ENCODE data around the gene NDUFV1. TPM values are rescaled to one million over a fixed set of nuclear protein-coding genes. Genes with fewer than 3 reads are reported as not detected.

NDUFV1 gene
- total RNA-seq, 1 experiment from 2014 or later: 242 TPM

DNA sequence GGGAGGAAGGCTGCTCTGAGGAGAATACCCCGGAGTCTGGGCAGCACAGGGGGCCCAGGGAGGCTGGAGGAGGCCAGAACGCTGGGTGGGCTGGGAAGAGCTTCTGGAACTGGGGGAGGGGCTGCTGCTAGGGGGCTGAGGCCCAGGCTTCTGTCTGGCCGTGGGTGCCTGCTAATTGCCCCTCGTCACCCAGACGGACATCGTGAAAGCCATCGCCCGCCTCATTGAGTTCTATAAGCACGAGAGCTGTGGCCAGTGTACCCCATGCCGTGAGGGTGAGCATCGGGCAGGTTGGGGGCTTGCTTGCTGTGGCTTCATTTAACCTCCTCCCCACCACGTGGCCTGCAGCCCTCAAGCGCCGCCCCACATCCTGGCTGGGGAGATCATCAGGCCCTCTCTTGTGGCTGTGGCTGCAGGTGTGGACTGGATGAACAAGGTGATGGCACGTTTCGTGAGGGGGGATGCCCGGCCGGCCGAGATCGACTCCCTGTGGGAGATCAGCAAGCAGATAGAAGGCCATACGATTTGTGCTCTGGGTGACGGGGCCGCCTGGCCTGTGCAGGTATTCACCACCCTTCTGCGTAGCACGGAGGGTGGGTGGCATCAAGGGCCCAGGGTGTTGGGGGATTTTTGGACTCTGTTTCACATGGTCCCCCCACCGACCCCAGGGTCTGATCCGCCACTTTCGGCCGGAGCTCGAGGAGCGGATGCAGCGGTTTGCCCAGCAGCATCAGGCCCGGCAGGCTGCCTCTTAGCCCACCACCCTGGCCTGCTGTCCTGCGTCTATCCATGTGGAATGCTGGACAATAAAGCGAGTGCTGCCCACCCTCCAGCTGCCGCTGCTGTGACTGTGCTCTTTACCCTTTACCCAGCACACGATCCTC lies 5.2 kb downstream of the NDUFV1 start:
- peaks cover 8 to 25% of the 10 kb centered on the region in 2 experiments for H3K4me1 ChIP-seq (ENCODE audit: control insufficient read depth in 1 of 2, insufficient read depth in 2 of 2, low read length in 2 of 2)
- no peak overlapping the region for H3K27ac ChIP-seq (ENCODE audit: low read depth, low read length)
- H3K9me2 ChIP-seq (ENCODE audit: insufficient read depth): no peaks in the 10 kb centered on the region
- ChIA-PET CTCF (no interaction called here), POLR2A (no interaction called here), RAD21 (ENCODE audit: low non-redundant PET in 1 of 2, low total read pairs in 2 of 2, uncharacterized antibody in 2 of 2, unreplicated experiment in 2 of 2) (no interaction called here)
- no peaks in the 10 kb centered on the region for H3K9me3 ChIP-seq (ENCODE audit: control insufficient read depth in 1 of 2, insufficient read depth in 1 of 2, low read depth in 1 of 2, low read length in 2 of 2)
- H3K9ac ChIP-seq (ENCODE audit: low read length): no peak overlapping the region
- ATAC-seq (no peak), DNase-seq (ENCODE audit: low read depth, low spot score) (no peak)
- BruUV-seq (replicated peaks): no TSS peak
- no peak overlapping the region for H3K4me2 ChIP-seq (ENCODE audit: low read length)
- TF ChIP-seq, protein P1, sequence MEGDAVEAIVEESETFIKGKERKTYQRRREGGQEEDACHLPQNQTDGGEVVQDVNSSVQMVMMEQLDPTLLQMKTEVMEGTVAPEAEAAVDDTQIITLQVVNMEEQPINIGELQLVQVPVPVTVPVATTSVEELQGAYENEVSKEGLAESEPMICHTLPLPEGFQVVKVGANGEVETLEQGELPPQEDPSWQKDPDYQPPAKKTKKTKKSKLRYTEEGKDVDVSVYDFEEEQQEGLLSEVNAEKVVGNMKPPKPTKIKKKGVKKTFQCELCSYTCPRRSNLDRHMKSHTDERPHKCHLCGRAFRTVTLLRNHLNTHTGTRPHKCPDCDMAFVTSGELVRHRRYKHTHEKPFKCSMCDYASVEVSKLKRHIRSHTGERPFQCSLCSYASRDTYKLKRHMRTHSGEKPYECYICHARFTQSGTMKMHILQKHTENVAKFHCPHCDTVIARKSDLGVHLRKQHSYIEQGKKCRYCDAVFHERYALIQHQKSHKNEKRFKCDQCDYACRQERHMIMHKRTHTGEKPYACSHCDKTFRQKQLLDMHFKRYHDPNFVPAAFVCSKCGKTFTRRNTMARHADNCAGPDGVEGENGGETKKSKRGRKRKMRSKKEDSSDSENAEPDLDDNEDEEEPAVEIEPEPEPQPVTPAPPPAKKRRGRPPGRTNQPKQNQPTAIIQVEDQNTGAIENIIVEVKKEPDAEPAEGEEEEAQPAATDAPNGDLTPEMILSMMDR (IDR thresholded peaks at IDR 0.05 in 2 of 3, conservative IDR thresholded peaks at IDR 0.05 in 1 of 3; ENCODE audit: borderline replicate concordance in 1 of 3, insufficient read depth in 1 of 3, low read depth in 2 of 3, low read length in 2 of 3): no peak
- TF ChIP-seq RAD21 (IDR thresholded peaks at IDR 0.05; ENCODE audit: low read depth) (no peak), FOSL1 (IDR thresholded peaks at IDR 0.05; ENCODE audit: low read depth) (no peak), SRF (IDR thresholded peaks at IDR 0.05; ENCODE audit: low read depth) (no peak), TCF7L2 (IDR thresholded peaks at IDR 0.05; ENCODE audit: borderline replicate concordance, extremely low read depth, insufficient read depth, insufficient read length) (no peak), CEBPB (IDR thresholded peaks at IDR 0.05; ENCODE audit: low read depth) (no peak), EZH2 (IDR thresholded peaks at IDR 0.05) (no peak), ELF1 (IDR thresholded peaks at IDR 0.05; ENCODE audit: borderline replicate concordance, low read depth) (no peak), YY1 (IDR thresholded peaks at IDR 0.05; ENCODE audit: extremely low read depth, insufficient replicate concordance, low read depth, low read length) (no peak), JUND (IDR thresholded peaks at IDR 0.05) (no peak), CBX3 (IDR thresholded peaks at IDR 0.05; ENCODE audit: low read depth) (no peak), POLR2AphosphoS5 (IDR thresholded peaks at IDR 0.05; ENCODE audit: low read depth, low read length) (no peak), SIN3A (IDR thresholded peaks at IDR 0.05; ENCODE audit: low read depth) (no peak), EZH2phosphoT487 (IDR thresholded peaks at IDR 0.05; ENCODE audit: borderline replicate concordance) (no peak)
- TF ChIP-seq, protein P2, sequence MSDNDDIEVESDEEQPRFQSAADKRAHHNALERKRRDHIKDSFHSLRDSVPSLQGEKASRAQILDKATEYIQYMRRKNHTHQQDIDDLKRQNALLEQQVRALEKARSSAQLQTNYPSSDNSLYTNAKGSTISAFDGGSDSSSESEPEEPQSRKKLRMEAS (IDR thresholded peaks at IDR 0.05): no peak
- TF ChIP-seq, protein P3, sequence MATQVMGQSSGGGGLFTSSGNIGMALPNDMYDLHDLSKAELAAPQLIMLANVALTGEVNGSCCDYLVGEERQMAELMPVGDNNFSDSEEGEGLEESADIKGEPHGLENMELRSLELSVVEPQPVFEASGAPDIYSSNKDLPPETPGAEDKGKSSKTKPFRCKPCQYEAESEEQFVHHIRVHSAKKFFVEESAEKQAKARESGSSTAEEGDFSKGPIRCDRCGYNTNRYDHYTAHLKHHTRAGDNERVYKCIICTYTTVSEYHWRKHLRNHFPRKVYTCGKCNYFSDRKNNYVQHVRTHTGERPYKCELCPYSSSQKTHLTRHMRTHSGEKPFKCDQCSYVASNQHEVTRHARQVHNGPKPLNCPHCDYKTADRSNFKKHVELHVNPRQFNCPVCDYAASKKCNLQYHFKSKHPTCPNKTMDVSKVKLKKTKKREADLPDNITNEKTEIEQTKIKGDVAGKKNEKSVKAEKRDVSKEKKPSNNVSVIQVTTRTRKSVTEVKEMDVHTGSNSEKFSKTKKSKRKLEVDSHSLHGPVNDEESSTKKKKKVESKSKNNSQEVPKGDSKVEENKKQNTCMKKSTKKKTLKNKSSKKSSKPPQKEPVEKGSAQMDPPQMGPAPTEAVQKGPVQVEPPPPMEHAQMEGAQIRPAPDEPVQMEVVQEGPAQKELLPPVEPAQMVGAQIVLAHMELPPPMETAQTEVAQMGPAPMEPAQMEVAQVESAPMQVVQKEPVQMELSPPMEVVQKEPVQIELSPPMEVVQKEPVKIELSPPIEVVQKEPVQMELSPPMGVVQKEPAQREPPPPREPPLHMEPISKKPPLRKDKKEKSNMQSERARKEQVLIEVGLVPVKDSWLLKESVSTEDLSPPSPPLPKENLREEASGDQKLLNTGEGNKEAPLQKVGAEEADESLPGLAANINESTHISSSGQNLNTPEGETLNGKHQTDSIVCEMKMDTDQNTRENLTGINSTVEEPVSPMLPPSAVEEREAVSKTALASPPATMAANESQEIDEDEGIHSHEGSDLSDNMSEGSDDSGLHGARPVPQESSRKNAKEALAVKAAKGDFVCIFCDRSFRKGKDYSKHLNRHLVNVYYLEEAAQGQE (IDR thresholded peaks at IDR 0.05; ENCODE audit: low read depth): no peak
- TF ChIP-seq, protein P4, sequence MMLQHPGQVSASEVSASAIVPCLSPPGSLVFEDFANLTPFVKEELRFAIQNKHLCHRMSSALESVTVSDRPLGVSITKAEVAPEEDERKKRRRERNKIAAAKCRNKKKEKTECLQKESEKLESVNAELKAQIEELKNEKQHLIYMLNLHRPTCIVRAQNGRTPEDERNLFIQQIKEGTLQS (IDR thresholded peaks at IDR 0.05): no peak
- H3K4me3 ChIP-seq (replicated peaks in 1 of 2; ENCODE audit: low read depth in 1 of 2, low read length in 2 of 2): no peak overlapping the region
- peaks cover 25% of the 10 kb centered on the region for H3K79me2 ChIP-seq (ENCODE audit: insufficient read depth, low read length)
- H3K27me3 ChIP-seq (ENCODE audit: insufficient read depth, low read length): no peaks in the 10 kb centered on the region
- H3K36me3 ChIP-seq (ENCODE audit: control insufficient read depth in 1 of 2, insufficient read depth in 2 of 2, low read length in 2 of 2): peaks cover 19 to 21% of the 10 kb centered on the region in 2 experiments; a peak in 3 of 4 replicates
- H4K20me1 ChIP-seq (ENCODE audit: insufficient read depth): no peaks in the 10 kb centered on the region
- no peak overlapping the region for H2AFZ ChIP-seq (ENCODE audit: low read depth, low read length, poor library complexity, severe bottlenecking)
- intact Hi-C loops (cut with micrococcal nuclease): no loop called here

Measured in HCT116 (cell line).